ENCODE results near the gene TNPO3.
"Not testable (repeated sequence)": the region's sequence is repeated elsewhere in the genome, so short reads cannot be mapped to it uniquely, and the experiment has no call there.

The TNPO3 gene

DNA sequence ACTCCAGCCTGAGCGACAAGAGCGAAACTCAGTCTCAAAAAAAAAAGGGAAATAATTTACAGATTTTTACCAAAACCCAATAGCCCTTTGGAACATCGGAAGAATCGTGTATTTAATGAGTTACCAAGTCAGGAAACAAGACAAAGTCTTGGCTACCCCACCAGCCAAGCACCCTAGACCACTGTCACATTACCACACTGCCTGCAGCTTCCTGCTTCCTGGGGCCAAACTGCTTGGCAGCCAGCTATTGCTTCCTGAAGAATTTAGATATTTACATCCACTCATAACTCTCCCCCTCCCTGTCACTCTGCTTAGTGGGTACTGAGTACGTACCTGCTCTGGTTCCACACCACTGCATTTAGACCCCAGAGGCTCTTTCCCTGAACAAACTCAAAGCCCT lies 14.1 kb upstream of the TNPO3 start:
- DNase-seq (ENCODE audit: low read depth in 2 of 2) = no peak

DNA sequence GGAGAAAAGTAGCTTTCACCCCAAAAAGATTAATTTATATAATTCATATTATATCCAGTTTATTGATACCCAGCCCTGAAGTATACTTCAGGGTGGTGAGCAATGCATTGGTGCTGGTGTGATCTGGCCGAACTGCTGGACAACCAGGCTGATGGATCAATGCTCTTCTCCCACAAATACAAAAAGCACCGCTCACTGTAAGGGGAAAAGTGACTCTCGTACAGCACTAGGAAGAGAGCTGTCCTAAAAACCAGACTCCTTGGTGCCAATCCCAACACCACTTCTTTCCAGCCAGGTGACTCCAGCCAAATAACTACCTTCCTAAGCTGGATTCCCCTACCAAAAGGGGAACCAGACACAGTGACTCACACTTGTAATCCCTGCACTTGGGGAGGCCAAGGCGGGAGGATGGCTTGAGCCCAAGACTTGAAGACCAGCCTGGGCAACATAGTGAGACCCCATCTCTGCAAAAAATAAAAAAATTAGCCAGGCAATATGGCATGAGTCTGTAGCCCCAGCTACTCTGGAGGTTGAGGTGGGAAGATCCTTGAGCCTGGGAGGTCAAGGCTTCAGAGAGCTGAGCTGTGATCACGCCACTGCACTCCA lies 13.1 kb upstream of the TNPO3 start:
- DNase-seq (ENCODE audit: low read depth in 2 of 2) = no peak

DNA sequence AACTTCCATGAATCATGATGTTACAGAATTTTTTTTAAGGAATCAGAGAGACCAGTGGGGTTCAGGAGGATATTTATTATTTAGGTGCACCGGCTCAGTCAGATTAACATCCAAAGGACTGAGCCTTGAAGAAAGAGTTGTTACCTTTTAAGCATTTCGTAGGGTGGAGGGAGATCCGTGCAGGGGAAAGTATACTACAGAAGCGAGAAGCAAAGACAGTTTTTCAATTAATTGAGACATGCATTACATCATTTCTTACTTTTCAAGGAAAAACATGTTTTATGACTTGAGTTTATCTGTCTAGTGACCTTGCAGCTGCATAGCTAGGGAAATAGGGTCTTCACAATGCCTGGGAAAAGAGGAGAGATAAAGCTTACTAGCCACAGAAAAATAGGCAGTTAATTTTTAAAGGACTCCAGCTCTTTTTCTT lies 12.2 kb upstream of the TNPO3 start:
- not testable (repeated sequence) for DNase-seq (ENCODE audit: low read depth in 2 of 2)

DNA sequence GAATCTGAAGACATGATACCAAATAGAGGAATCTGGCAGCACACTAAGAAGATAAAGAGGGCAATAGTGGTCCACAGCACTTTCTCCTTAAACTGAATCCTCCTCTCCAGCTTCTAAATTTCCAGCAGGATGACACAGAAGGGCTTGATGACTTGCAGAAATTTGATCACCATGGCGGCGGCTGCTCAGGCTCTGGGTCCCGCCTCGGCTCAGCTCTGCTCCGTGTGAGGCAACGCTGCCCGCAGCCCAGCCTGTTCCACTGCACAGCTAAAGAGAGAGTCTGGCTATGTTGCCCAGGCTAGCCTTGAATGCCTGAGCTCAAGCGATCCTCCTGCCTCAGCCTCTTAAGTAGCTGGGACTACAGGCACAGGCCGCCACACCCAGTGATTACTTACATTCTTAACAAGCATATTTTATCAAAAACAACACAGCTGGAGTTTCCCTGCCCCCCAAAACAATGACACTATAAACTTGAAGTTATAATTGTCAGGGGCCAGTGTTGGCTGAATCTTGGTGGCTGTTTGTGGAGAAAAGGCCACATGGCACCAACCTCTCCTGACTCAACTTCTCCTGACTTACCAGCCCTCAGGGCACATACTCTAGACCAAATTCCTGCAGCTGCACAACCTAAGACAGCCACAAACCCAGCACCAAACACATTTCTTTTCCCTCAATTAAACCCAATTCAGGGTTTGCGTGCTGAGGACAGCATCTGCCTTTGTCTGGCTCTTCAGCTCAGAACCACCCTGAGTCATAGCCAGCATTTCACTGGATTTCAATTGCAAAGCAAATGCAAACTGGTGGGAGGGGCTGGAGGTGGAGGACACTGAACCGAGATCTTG lies 11.6 kb upstream of the TNPO3 start:
- DNase-seq (ENCODE audit: low read depth in 2 of 2) = no peak

DNA sequence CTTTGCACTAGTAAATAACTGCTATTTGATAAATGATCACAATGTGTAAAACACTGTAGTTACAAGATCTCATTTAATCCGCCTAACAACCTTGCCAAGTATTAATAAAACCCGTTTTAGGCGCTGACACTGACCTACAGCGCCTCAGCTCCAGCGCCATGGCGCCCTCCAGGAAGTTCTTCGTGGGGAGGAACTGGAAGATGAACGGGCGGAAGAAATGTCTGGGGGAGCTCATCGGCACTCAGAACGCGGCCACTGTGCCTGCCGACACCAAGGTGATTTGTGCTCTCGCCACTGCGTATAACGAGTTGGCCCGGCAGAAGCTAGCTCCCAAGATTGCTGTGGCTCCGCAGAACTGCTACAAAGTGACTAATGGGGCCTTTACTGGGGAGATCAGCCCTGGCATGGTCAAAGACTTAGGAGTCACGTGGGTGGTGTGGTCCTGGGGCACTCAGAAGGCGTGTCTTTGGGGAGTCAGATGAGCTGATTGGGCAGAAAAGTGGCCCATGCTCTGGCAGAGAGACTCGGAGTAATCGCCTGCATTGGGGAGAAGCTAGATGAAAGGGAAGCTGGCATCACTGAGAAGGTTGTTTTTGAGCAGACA lies 1.1 kb upstream of the TNPO3 start:
- no peak for DNase-seq (ENCODE audit: low read depth in 2 of 2)

DNA sequence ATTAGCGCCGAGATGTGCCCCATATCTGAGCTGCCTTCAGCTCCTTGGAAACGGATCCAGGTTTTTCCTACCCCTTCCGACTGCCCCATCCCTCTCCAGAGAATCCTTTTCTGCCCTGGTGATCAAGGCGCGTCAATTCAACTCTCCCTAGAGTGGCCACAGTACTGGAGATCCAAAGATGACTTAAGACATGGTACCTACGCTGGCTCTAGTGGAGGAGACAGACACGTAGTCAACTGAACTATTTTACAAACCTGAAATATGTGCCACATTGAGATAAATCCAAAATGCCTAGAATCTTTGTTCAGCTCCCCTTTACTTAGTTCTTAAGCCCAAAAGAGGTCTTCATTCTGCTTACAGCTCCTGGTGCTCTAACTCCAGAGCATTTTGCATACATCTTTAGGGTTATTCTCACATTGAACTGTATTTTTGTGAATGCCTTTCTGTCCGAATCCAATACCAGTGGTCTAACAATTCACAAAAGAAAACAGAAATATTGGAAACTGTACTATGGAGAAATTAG lies 444 bp upstream of the TNPO3 start:
- DNase-seq (ENCODE audit: low read depth in 2 of 2) = no peak

DNA sequence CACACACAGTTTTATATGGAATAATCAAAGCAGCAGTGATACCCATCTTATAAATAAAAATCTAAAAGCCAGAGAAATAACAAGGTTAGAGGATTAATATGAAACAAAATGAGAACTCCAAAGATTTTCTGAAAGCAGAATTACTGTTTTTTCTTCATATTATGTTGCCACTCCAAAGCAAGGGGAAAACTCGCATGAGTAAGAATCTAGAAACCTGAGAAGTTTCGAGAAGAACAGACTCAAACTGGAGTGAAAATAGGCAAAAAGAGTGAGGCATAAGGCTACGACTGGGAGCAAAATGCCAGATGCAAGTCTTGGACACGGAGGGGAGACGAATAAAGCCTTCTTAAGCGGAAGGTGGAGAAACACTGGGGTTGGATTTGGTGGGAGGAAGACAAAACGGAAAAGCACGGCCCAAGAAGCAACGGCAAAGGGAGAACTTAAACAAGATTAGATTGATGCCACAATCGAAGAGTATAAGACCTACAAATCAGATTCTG lies 923 bp downstream of the TNPO3 start:
- DNase-seq (ENCODE audit: low read depth in 2 of 2) = no peak

DNA sequence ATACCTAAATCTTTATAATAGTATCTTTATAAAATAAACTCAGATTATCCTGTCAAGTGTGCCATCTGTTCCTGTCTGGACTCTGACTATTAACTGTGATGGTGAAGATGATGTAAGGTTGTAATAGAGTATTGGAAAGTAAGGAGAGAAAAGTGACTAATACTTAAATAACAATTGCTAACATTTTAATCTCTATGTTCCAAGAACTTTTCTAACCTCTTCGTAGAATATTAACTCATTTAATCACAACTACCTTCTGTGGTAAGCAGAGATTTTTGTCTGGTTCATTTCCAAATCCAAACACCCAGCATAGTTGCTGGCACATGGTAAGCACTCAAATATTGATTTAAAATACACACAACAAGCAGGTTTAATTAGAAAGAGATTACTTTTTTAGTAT lies 2.5 kb downstream of the TNPO3 start:
- no peak for DNase-seq (ENCODE audit: low read depth in 2 of 2)

DNA sequence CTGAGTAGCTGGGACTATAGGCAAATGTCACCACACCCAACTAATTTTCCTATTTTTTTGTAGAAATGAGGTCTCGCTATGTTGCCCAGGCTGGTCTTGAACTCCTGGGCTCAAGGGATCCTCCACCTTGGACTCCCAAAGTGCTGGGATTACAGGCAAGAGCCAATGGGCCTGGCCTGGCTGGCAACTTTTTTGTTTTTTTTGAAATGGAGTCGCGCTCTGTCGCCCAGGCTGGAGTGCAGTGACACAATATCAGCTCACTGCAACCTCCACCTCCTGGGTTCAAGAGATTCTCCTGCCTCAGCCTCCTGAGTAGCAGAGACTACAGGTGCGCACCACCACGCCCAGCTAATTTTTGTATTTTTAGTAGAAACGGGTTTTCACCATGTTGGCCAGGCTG lies 3.5 kb downstream of the TNPO3 start:
- DNase-seq (ENCODE audit: low read depth in 2 of 2) = not testable (repeated sequence)

DNA sequence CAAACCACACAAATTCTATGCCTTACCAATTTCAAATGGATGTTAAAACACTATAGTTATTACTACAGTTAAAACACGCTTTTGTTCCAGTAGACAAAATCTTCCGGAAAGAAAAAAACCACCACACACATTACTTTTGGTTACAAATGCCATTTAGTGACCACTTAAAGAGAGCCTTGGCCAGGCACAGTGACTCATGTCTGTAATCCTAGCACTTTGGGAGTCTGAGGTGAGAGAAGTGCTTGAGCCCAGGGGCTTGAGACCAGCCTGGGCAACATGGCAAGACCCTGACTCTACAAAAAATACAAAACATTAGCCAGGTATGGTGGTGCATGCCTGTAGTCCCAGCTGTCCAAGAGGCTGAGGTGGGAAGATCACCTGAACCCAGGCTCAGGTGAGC lies 7.2 kb downstream of the TNPO3 start:
- DNase-seq (ENCODE audit: low read depth in 2 of 2) = no peak

DNA sequence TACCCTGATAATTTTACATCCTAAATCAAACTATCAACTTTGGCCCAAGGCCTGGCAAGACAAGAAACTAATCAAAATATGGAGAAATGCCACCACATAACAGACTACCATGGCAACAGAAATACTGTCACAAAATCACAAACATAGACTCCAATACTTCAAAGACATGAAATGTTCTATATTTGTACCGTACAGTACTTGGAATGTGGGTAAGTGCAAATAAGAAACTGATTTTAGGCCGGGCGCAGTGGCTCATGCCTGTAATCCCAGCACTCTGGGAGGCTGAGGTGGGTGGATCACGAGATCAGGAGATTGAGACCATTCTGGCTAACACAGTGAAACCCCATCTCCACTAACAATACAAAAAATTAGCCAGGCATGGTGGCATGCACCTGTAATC lies 9.2 kb downstream of the TNPO3 start:
- no peak for DNase-seq (ENCODE audit: low read depth in 2 of 2)

DNA sequence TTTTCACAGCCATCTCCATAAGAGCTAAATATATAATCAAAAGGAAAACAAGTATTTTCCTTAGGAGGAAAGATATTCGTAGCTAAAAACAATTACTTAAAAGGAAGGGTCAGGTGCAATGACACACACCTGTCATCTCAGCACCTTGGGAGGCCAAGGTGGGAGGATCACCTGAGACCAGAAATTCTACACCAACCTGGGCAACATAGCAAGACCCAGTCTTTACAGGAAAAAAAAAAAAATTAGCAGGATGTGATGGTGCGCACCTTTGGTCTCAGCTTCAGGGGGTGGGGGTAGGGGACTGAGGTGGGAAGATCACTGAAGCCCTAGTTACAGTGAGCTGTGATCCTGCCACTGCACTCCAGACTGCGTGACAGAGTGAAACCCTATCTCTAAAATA lies 11.9 kb downstream of the TNPO3 start:
- DNase-seq (ENCODE audit: low read depth in 2 of 2) = no peak

DNA sequence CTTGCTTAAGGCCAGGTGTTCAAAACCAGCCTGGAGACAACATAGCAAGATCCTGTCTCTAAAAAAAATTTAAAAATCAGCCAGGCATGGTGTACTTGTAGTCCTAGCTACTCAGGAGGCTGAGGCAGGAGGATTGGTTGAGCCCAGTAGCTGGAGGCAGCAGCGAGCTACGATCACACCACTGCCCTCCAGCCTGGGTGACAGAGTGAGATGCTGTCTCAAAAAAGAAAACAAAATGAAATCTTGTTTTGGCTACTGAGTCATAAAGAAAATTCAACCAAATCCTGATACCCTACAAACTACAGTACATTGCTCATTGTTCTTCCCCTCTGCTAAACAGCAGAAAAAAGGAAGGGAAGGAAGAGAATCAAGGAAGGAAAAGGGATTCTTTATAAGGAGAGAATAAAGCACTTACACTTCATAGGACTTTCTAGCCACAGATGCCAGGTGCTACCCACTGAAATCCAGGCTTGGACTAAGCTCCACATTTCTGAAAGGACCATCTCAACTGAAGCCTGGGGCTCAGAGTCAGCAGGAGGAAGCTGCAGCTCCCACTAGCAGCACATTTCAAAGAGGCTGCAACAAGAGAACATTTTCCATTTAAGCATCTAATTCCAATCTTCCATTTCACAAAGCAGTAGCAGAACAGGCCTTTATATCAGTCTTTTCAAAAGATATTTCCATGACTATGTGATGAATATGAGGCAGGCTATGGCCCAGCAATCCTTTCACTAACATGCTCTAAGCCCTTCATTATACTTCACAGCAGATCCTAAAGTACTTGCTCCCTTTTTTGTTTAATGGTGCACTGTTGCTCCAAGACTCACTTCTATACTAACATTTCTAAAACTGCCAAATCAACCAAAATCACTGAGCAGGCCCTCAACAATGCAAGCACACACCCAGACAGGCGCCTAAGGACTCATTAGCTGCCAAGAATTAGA lies 13.5 kb downstream of the TNPO3 start:
- DNase-seq (ENCODE audit: low read depth in 2 of 2) = peak in 1 of 2 donors; percentile 1

DNA sequence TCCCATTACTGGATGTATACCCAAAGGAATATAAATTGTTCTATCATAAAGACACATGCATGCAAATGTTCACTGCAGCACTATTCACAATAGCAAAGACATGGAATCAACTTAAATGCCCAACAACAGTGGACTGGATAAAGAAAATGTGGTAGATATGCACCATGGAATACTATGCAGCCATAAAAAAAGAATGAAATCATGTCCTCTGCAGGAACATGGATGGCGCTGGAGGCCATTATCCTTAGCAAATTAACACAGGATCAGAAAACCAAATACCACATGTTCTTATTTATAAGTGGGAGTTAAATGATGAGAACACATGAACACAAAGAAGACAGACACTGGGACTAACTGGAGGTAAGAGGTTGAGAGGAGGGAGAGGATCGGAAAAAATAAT lies 16.4 kb downstream of the TNPO3 start:
- DNase-seq (ENCODE audit: low read depth in 2 of 2) = not testable (repeated sequence)

DNA sequence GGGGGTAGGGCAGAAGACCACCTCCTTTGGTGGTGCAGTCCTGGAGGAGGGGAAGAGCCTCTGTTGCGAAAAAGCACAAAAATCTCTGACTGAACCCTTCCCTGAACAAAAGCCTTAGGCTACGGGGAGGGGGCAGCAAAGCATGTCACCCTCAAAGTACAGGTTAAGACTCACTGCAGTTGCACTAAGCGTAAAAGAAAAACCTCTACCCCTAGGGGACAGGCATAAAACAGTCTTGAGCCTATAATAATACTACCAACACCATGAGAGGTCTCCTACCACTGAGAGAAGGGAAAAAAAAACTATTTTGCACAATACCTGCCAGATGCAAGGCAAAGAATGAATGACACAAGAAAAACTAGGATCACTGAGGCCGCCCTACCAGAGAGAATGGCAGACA lies 17.3 kb downstream of the TNPO3 start:
- DNase-seq (ENCODE audit: low read depth in 2 of 2) = no peak

DNA sequence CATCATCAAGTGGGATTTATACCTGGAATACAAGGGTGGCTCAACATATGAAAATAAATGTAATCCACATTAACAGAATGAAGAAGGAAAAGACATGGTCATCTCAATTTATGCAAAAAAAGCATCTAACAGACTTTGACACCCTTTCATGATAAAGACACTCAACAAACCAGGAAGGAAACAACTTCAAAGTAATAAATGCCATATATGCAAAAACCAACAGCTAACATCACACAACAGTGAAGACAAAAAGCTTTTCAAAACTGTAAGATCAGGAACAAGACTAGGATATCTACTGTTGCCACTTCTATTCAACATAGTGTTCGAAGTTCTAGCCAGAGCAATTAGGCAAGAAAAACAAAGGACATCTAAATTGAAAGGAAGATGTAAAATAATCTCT lies 22.9 kb downstream of the TNPO3 start:
- no peak for DNase-seq (ENCODE audit: low read depth in 2 of 2)

DNA sequence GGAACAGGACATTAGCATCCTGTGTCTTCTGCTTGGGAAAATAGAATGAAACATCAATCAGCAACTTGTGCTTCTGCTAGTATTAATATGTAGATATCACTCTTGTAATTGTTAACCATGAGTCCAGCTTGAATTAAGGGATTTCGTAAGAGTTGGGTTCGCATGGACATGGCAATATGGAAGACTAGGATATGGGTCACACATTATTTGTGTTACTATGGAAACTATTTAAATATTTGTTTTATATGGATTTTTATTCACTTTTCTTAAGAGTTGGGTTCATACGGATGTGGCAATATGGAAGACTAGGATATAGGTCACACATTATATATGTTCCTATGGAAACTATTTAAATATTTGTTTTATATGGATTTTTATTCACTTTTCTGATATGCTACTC lies 24.5 kb downstream of the TNPO3 start:
- no peak for DNase-seq (ENCODE audit: low read depth in 2 of 2)

DNA sequence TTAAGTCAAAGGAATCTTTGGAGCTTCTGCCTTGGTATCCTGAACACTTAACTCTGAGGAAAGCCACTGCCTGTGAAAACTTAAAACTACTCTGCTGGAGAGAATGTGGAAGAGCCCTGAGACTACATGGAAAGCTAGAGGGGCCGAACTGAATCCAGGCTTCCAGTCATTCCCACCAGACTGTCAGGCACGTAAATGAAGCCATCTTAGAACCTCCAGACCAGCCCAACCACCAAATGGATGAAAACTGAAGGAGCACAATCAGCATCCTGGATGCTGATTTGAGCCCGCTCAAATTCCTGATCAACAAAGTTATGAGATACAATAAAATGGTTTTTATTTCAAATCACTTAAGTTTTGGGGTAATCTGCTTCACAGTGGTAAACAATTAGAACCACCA lies 30.8 kb downstream of the TNPO3 start:
- DNase-seq (ENCODE audit: low read depth in 2 of 2) = no peak

DNA sequence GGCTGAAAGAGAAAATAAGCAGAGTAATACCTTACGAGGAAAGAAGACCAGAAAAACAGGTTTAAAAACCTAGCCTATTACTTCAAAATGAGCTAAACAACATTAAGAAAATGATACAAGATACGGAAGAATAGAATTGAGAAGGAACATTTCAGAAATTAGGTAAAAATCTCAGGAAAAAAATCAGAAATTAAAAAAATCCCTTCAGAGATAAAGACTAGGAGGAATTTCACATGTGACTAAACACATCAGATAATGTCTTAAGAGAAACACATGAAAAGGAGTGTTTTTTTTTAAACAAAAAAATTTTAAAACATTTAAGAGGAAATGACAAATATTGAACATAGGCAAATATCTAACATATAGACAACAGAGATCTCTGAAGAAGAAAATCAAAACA lies 33.3 kb downstream of the TNPO3 start:
- no peak for DNase-seq (ENCODE audit: low read depth in 2 of 2)

DNA sequence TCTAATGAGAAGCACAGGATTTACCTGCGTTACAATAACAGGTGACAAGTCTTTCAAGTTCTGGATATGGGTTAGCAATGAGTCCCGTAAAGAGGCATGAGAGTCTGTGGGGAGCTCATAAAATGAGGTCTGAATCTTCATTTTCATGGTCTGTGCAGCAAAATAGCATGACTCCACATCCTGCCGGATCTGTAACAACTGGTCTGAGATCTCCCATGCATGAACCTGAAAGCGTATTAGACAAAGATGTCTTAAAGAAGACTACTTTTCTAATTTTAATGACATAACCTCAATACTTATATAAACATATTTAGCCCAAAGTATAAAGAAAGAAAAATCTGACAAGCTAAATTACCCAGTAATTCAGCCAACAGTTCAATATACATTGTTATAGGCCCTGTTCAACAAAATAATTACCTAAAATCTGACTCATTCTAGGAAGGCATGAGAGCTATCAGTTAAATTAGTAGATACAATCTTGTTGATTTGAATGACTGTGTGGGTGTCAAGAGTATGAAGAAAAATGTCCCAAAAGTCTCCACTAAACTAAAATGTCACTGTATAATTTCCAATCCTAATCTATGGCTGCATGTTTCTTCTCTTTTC lies 36.9 kb downstream of the TNPO3 start:
- no peak for DNase-seq (ENCODE audit: low read depth in 2 of 2)

DNA sequence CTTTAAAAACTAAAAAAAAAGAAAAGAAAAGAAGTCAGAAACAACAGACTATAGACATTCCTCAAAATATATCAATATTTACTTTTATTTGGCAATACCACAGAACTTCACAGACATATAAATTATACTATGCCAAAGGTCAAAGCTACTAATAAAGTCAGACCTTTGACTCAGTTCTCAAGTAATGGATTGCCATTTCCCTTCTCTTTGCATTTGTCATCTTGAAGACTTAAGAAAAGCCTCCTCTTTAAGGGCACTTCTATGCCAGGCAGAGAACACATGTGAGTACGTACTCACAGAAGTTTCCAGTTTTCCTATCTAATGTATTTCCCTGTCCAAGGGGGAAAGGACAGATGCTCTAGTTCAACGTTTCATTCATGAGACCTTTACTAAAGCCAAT lies 37.6 kb downstream of the TNPO3 start:
- DNase-seq (ENCODE audit: low read depth in 2 of 2) = no peak
